Progenitor cell of endocrine pancreas (in vitro differentiated cells): ENCODE results near the gene RBM19. TPM values are rescaled to one million over a fixed set of nuclear protein-coding genes. Genes with fewer than 3 reads are reported as not detected.
"Not testable (repeated sequence)": the region's sequence is repeated elsewhere in the genome, so short reads cannot be mapped to it uniquely, and the experiment has no call there.

Experiments used
- DNase-seq: peaks from one replicate; pipeline ENCODE4 v3.0.0; 2021; ENCODE audit warnings: low spot score; ENCODE audit not compliant: unreplicated experiment
- H3K27ac Mint-ChIP-seq: 2 replicates; pipeline ENCODE4 v1.8.0; 2021; ENCODE audit warnings: mild to moderate bottlenecking, moderate library complexity, mixed read lengths
- H3K27me3 Mint-ChIP-seq: 2 replicates; pipeline ENCODE4 v1.8.0; 2021; ENCODE audit warnings: mixed read lengths
- H3K36me3 Mint-ChIP-seq: 2 replicates; pipeline ENCODE4 v1.8.0; 2022; ENCODE audit warnings: mixed read lengths; ENCODE audit not compliant: insufficient read depth
- H3K4me1 Mint-ChIP-seq: 2 replicates; pipeline ENCODE4 v1.8.0; 2021; ENCODE audit warnings: low read depth, mixed read lengths
- H3K4me3 Mint-ChIP-seq: 2 replicates; pipeline ENCODE4 v1.8.0; 2021; ENCODE audit warnings: low read depth, mild to moderate bottlenecking, moderate library complexity, mixed read lengths
- H3K9me3 Mint-ChIP-seq: 2 replicates; pipeline ENCODE4 v1.8.0; 2021; ENCODE audit warnings: low read depth, mixed read lengths
- total RNA-seq: library from RNA; stranded (reverse); gene quantifications from 2 replicates; pipeline ENCODE4 v1.2.1, GENCODE V29; 2021
- TF ChIP-seq, protein P1 (sequence below): fragments of 200-600 bp; sonication (generic); IDR thresholded peaks from one replicate; pipeline ENCODE4 v1.5.0; 2021; ENCODE audit warnings: antibody characterized with exemption, mild to moderate bottlenecking; ENCODE audit not compliant: unreplicated experiment

RBM19 gene
- total RNA-seq, 1 donor from 2014 or later, result 39.4 TPM

- H3K9me3 Mint-ChIP-seq, result no peaks in the 10 kb centered on the region
- H3K27me3 Mint-ChIP-seq, result peaks cover 8% of the 10 kb centered on the region
- TF ChIP-seq, protein P1, sequence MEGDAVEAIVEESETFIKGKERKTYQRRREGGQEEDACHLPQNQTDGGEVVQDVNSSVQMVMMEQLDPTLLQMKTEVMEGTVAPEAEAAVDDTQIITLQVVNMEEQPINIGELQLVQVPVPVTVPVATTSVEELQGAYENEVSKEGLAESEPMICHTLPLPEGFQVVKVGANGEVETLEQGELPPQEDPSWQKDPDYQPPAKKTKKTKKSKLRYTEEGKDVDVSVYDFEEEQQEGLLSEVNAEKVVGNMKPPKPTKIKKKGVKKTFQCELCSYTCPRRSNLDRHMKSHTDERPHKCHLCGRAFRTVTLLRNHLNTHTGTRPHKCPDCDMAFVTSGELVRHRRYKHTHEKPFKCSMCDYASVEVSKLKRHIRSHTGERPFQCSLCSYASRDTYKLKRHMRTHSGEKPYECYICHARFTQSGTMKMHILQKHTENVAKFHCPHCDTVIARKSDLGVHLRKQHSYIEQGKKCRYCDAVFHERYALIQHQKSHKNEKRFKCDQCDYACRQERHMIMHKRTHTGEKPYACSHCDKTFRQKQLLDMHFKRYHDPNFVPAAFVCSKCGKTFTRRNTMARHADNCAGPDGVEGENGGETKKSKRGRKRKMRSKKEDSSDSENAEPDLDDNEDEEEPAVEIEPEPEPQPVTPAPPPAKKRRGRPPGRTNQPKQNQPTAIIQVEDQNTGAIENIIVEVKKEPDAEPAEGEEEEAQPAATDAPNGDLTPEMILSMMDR, result no peak
- no peak for DNase-seq
- H3K36me3 Mint-ChIP-seq, result peaks cover 4% of the 10 kb centered on the region
- H3K4me1 Mint-ChIP-seq, result no peaks in the 10 kb centered on the region
- H3K27ac Mint-ChIP-seq, result no peak overlapping the region
- no peak overlapping the region for H3K4me3 Mint-ChIP-seq
Observed at GRCh38 chr12:113818283-113818682, 147.8 kb downstream of the RBM19 start.

DNA sequence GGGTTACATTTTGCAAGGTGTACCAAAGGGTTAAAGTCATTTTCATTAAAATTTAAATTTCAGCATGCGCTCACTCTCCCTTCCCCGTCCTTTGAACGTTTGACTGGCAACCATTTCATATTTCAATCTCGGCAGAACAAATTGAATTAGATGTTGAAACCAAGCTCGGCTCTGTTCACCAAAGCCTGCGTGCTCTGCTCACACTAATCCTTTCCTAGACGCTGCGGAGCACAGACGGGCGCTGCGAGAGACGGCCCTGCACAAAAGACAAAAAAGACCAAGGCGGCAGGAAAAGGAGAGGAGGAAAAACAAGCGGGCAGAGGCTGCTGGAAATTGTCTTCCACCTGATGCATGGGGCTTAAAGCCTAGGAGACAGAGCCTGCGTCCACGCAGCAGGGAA, 149.3 kb downstream of the RBM19 start:
- H3K9me3 Mint-ChIP-seq, result no peaks in the 10 kb centered on the region
- TF ChIP-seq, protein P1, result no peak
- H3K4me3 Mint-ChIP-seq, result no peak overlapping the region
- DNase-seq, result no peak
- no peaks in the 10 kb centered on the region for H3K4me1 Mint-ChIP-seq
- H3K36me3 Mint-ChIP-seq, result peaks cover 4% of the 10 kb centered on the region
- no peak overlapping the region for H3K27ac Mint-ChIP-seq
- peaks cover 8% of the 10 kb centered on the region for H3K27me3 Mint-ChIP-seq

GRCh38 chr12:113815031-113815430, 151.1 kb downstream of the RBM19 start:
- TF ChIP-seq, protein P1, result no peak
- Mint-ChIP-seq H3K27ac (peak overlapping the region; percentile 82), H3K4me1 (no peaks in the 10 kb centered on the region), H3K4me3 (no peak overlapping the region), H3K36me3 (peaks cover 3% of the 10 kb centered on the region), H3K27me3 (peaks cover 6% of the 10 kb centered on the region), H3K9me3 (no peaks in the 10 kb centered on the region)
- DNase-seq, result no peak

GRCh38 chr12:113813229-113813541, 152.9 kb downstream of the RBM19 start:
- Mint-ChIP-seq H3K4me3 (no peak overlapping the region), H3K36me3 (peaks cover 2% of the 10 kb centered on the region), H3K27ac (no peak overlapping the region), H3K4me1 (peaks cover 4% of the 10 kb centered on the region), H3K9me3 (no peaks in the 10 kb centered on the region), H3K27me3 (peaks cover 4% of the 10 kb centered on the region)
- TF ChIP-seq, protein P1, result no peak
- no peak for DNase-seq

DNA sequence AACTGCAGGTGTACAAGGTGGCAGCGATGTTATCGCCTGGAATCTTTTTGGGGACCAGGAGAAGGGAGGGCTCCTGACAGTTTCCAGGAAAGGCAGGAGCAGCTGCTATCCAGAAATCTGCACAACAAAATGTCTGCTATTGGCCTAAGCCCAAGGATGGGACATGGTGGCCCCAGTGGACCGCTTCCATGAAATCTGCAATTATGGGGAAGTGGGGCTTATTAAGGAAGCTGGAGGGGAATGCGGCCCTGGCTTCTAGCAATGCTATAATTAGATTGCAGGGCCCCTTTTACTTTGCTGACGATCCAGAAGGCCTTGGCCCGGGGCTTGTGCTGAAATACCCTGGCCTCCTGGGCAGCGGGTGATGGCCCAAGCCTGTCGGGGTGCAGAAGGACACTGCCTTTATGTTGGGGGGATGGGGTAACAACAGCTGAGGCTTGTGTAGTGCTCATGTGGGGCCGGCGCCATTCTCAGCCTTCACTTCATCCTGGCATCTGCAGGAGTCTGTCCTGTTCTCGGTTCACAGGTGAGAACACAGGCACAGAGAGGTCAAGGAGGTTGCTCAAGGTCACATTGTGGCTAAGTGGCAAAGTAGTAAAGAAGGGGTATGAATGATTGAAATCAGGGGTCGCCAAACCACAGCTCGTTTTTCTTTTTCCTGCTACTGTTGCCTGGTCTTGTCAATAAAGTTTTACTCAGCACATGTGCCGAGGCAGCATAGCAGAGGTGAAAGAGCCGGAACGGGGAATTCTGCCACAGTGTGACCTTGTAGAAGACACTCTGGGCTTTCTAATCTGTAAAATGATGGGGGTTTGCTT, 153.5 kb downstream of the RBM19 start:
- Mint-ChIP-seq H3K27me3 (peaks cover 4% of the 10 kb centered on the region), H3K4me1 (peaks cover 4% of the 10 kb centered on the region), H3K36me3 (peaks cover 2% of the 10 kb centered on the region), H3K4me3 (no peak overlapping the region), H3K9me3 (no peaks in the 10 kb centered on the region), H3K27ac (peak overlapping the region; percentile 69)
- TF ChIP-seq, protein P1, result no peak
- DNase-seq, result no peak

GRCh38 chr12:113809462-113810220, 156.5 kb downstream of the RBM19 start:
- not testable (repeated sequence) for H3K4me1 Mint-ChIP-seq, H3K4me3 Mint-ChIP-seq, H3K9me3 Mint-ChIP-seq, DNase-seq, H3K36me3 Mint-ChIP-seq, H3K27ac Mint-ChIP-seq
- H3K27me3 Mint-ChIP-seq, result peaks cover 21% of the 10 kb centered on the region
